Prostate gland (tissue), 2 donors: ENCODE data around the gene AMIGO2.

ENCODE experiments used
- POLR2A ChIP-seq: fragments of 450-650 bp; IDR thresholded peaks from one replicate; pipeline ENCODE4 v1.6.1; 2016; ENCODE audit warnings: antibody characterized with exemption, mild to moderate bottlenecking
- TF ChIP-seq, protein P1 (sequence below), 4 experiments: fragments of 200-600 bp in 2 of 4; fragments of 450-650 bp in 2 of 4; sonication (generic) in 2 of 4; IDR thresholded peaks; 1 replicate in 3 of 4; 2 replicates in 1 of 4; pipeline ENCODE4 v1.5.1; 2016 to 2019; ENCODE audit warnings: antibody characterized with exemption in 4 of 4, mild to moderate bottlenecking in 2 of 4, moderate library complexity in 2 of 4

DNA sequence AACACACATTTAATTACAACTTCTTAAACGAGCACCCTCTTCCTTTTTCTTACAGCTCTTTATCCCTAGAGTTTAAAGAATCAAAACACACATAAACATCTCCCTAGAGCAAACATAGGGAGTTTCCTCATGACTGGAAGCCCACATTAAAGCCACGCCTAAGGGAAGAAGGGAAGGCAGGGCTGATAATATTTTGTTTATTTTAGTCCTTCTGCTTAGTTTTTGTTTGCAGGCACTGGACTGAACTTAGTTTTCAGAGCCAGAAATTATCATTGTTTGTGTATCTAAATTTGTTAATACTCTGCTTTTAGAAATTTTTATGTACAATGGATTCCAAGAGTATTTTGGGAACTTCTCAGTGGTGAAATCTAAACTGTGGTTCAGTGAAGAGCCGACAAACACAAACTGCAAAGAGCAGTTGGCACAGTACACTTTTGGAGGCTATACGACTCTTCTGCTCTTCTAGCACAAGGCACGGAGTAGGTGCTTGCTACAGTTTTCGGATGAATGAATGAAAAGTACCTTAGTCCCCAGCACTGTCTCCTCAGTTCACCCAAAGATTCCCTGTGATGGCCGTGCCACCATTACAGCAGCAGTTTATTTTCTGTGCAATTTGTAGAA, 17.6 kb upstream of the AMIGO2 start:
- TF ChIP-seq POLR2A: no peak
- TF ChIP-seq, protein P1, sequence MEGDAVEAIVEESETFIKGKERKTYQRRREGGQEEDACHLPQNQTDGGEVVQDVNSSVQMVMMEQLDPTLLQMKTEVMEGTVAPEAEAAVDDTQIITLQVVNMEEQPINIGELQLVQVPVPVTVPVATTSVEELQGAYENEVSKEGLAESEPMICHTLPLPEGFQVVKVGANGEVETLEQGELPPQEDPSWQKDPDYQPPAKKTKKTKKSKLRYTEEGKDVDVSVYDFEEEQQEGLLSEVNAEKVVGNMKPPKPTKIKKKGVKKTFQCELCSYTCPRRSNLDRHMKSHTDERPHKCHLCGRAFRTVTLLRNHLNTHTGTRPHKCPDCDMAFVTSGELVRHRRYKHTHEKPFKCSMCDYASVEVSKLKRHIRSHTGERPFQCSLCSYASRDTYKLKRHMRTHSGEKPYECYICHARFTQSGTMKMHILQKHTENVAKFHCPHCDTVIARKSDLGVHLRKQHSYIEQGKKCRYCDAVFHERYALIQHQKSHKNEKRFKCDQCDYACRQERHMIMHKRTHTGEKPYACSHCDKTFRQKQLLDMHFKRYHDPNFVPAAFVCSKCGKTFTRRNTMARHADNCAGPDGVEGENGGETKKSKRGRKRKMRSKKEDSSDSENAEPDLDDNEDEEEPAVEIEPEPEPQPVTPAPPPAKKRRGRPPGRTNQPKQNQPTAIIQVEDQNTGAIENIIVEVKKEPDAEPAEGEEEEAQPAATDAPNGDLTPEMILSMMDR (IDR thresholded peaks at IDR 0.05): no peak
